ENCODE measurements around the gene RAD51B. TPM values are rescaled to one million over a fixed set of nuclear protein-coding genes. Genes with fewer than 3 reads are reported as not detected.

RAD51B gene
- total RNA-seq, 1 experiment from 2014 or later, result 14.2 TPM

DNA sequence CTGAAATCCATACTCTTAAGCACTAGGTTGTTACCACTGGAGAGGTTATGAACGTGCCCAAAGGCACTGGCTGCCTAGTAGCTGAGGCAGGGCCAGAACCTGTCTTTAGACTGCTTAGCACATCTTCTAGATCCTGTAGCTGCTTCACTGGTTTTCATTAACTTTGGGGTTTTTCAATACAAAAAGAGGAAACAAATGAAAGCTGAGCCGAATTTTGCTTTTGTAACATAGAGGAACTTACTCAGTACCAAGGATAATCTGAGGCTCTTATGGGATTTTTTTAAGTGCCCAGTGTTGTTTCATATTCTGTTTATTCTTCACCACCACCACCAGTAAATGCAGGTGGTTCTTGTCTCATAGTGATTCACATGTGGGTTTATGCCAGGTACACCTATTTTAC lies 396.1 kb downstream of the RAD51B start (continued):
- no peak for TF ChIP-seq NFE2L1 (CRISPR knock-in tag; IDR thresholded peaks at IDR 0.05)

DNA sequence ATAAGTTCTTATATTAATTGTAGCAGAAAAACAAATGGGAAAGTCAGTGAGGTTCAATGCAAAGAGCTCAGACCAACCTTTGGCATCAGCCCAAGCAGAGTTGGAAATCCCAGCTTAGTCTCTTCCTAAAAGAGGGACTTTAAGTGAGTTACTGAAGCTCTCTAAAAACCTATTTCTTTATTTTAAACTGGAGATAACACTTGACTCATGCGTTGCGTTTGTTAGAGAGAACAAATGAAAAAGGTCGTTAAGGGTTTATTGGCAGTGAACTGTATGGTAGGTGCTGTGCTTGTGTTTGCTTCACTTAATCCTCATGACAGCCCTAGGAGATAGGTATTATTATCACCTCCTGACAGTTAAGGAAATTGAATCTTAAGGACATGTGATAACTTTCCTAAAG lies 396.5 kb downstream of the RAD51B start:
- TF ChIP-seq JUN (CRISPR knock-in tag; IDR thresholded peaks at IDR 0.05) (no peak), CREM (CRISPR knock-in tag; IDR thresholded peaks at IDR 0.05) (no peak), ZSCAN18 (CRISPR knock-in tag; IDR thresholded peaks at IDR 0.05) (no peak), ZNF317 (CRISPR knock-in tag; IDR thresholded peaks at IDR 0.05; ENCODE audit: borderline replicate concordance, low read depth) (no peak), KAT7 (CRISPR knock-in tag; IDR thresholded peaks at IDR 0.05; ENCODE audit: borderline replicate concordance) (no peak), NFYB (CRISPR knock-in tag; conservative IDR thresholded peaks at IDR 0.05; ENCODE audit: low read depth) (no peak), NFATC4 (CRISPR knock-in tag; IDR thresholded peaks at IDR 0.05) (no peak), PRRX2 (CRISPR knock-in tag; IDR thresholded peaks at IDR 0.05) (no peak), ZBTB43 (CRISPR knock-in tag; IDR thresholded peaks at IDR 0.05) (no peak), CBFB (CRISPR knock-in tag; IDR thresholded peaks at IDR 0.05; ENCODE audit: low read depth) (no peak)
- TF ChIP-seq, protein P1, sequence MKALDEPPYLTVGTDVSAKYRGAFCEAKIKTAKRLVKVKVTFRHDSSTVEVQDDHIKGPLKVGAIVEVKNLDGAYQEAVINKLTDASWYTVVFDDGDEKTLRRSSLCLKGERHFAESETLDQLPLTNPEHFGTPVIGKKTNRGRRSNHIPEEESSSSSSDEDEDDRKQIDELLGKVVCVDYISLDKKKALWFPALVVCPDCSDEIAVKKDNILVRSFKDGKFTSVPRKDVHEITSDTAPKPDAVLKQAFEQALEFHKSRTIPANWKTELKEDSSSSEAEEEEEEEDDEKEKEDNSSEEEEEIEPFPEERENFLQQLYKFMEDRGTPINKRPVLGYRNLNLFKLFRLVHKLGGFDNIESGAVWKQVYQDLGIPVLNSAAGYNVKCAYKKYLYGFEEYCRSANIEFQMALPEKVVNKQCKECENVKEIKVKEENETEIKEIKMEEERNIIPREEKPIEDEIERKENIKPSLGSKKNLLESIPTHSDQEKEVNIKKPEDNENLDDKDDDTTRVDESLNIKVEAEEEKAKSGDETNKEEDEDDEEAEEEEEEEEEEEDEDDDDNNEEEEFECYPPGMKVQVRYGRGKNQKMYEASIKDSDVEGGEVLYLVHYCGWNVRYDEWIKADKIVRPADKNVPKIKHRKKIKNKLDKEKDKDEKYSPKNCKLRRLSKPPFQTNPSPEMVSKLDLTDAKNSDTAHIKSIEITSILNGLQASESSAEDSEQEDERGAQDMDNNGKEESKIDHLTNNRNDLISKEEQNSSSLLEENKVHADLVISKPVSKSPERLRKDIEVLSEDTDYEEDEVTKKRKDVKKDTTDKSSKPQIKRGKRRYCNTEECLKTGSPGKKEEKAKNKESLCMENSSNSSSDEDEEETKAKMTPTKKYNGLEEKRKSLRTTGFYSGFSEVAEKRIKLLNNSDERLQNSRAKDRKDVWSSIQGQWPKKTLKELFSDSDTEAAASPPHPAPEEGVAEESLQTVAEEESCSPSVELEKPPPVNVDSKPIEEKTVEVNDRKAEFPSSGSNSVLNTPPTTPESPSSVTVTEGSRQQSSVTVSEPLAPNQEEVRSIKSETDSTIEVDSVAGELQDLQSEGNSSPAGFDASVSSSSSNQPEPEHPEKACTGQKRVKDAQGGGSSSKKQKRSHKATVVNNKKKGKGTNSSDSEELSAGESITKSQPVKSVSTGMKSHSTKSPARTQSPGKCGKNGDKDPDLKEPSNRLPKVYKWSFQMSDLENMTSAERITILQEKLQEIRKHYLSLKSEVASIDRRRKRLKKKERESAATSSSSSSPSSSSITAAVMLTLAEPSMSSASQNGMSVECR (CRISPR knock-in tag; IDR thresholded peaks at IDR 0.05; ENCODE audit: borderline replicate concordance), result no peak
- TF ChIP-seq, protein P2, sequence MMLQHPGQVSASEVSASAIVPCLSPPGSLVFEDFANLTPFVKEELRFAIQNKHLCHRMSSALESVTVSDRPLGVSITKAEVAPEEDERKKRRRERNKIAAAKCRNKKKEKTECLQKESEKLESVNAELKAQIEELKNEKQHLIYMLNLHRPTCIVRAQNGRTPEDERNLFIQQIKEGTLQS (CRISPR knock-in tag; conservative IDR thresholded peaks at IDR 0.05), result no peak
- CTCF ChIA-PET, result interaction anchor here (0.6 kb wide), 1 partner anchor 10 kb away, joined by 3 read pairs; no protein-coding TSS in a partner anchor
- ATAC-seq (no peak), DNase-seq (ENCODE audit: low spot score) (no peak)
- Mint-ChIP-seq H3K27ac (no peak overlapping the region), H3K27me3 (ENCODE audit: low read depth) (no peaks in the 10 kb centered on the region), H3K9me3 (peaks cover 2% of the 10 kb centered on the region; the same call in 1 of the 2 replicates), H3K4me1 (peaks cover 11% of the 10 kb centered on the region), H3K36me3 (no peaks in the 10 kb centered on the region), H3K4me3 (no peak overlapping the region)
- POLR2A ChIA-PET, result no interaction called here

DNA sequence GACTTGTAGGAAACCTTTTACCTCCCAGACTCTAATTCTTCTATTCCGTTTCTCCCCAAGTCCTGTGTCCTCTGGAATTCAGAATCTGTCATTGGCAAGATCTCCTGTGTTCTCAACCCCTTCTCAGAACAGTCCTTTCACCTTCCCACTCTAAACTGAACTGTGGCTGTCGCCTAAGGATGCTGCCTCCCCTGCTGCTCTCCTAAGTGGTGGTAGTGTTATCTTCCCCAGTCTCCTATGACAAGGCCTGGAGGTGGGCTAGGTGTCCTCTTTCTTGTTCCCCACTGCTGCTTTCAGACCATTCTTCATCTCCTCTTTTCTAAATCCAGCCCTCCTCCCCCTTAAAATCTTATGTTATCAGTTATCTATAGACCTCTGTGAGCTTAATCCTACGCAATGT lies 397.4 kb downstream of the RAD51B start:
- H3K27ac Mint-ChIP-seq, result no peak overlapping the region
- peak; percentile 52; the same call in 1 of the 2 replicates for ATAC-seq
- H3K36me3 Mint-ChIP-seq, result no peaks in the 10 kb centered on the region
- CTCF ChIA-PET, result no interaction called here
- H3K9me3 Mint-ChIP-seq, result peaks cover 10% of the 10 kb centered on the region
- no peak overlapping the region for H3K4me3 Mint-ChIP-seq
- TF ChIP-seq NR3C1 (CRISPR knock-in tag; conservative IDR thresholded peaks at IDR 0.05; ENCODE audit: low read depth) (no peak), ZNF219 (CRISPR knock-in tag; IDR thresholded peaks at IDR 0.05; ENCODE audit: borderline replicate concordance) (no peak), HMGA2 (CRISPR knock-in tag; IDR thresholded peaks at IDR 0.05) (no peak)
- POLR2A ChIA-PET, result no interaction called here
- no peak for DNase-seq (ENCODE audit: low spot score)
- peaks cover 11% of the 10 kb centered on the region for H3K4me1 Mint-ChIP-seq
- H3K27me3 Mint-ChIP-seq (ENCODE audit: low read depth), result no peaks in the 10 kb centered on the region
